ENCODE data around the gene TRIM43B. TPM values are rescaled to one million over a fixed set of nuclear protein-coding genes. Genes with fewer than 3 reads are reported as not detected.
"Not testable (repeated sequence)": the region's sequence is repeated elsewhere in the genome, so short reads cannot be mapped to it uniquely, and the experiment has no call there.

The TRIM43B gene
- total RNA-seq, 1 experiment from 2014 or later, result not detected

DNA sequence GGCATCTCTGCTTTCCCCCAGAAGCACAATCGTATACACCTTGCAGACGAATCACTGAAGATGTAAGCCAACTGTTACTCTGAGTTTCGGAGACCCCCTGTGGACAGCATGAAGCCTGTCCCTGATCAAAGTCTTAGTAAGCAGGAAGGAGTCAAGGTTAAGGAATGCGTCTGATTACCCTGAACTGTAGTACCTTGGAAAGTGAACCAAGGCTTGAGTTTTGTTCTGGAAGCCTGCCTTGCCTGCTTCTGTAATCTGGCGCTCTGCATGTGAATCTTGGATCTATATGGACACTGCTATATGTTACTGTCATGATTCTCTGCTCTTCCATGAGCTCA is 48.7 kb downstream of the TRIM43B start:
- not testable (repeated sequence) for H2BK5ac ChIP-seq (ENCODE audit: insufficient read length, low read length); H3K79me2 ChIP-seq (ENCODE audit: insufficient read depth, low read length); H2BK120ac ChIP-seq (ENCODE audit: low read depth, low read length, poor library complexity, severe bottlenecking); H2BK20ac ChIP-seq (ENCODE audit: low read depth, low read length, poor library complexity, severe bottlenecking); H3K79me1 ChIP-seq (ENCODE audit: insufficient read depth, low read depth, low read length, poor library complexity, severe bottlenecking); H4K20me1 ChIP-seq (ENCODE audit: control insufficient read depth, insufficient read depth, insufficient read length); H4K8ac ChIP-seq (replicated peaks; ENCODE audit: insufficient read length, low read depth, low read length); H3K27ac ChIP-seq (ENCODE audit: insufficient read length, low read depth, low read length); H3K23me2 ChIP-seq (ENCODE audit: insufficient read length, low read depth, low read length, poor library complexity, severe bottlenecking); DNase-seq; H2AK5ac ChIP-seq (ENCODE audit: insufficient read length, low read length); H3T11ph ChIP-seq (ENCODE audit: low read length); H3K4me1 Mint-ChIP-seq; H3K23ac ChIP-seq (ENCODE audit: insufficient read length, low read depth, low read length); H3K4me3 Mint-ChIP-seq; H3K56ac ChIP-seq (ENCODE audit: insufficient read length, low read depth, low read length); H3K9me3 Mint-ChIP-seq; H3K4me2 ChIP-seq (ENCODE audit: insufficient read depth, insufficient read length, low read length); H2BK12ac ChIP-seq (ENCODE audit: insufficient read length, low read depth, low read length); H3K4ac ChIP-seq (ENCODE audit: low read depth, low read length); H3K9me3 ChIP-seq (ENCODE audit: control insufficient read depth, low read depth, low read length); H2AFZ ChIP-seq (ENCODE audit: low read length); H3K27ac Mint-ChIP-seq; H3K9ac ChIP-seq (ENCODE audit: extremely low read depth, insufficient read length, low read length); H4K91ac ChIP-seq (ENCODE audit: insufficient read length, low read depth, low read length); H3K18ac ChIP-seq (ENCODE audit: insufficient read length, low read depth, low read length); H2BK15ac ChIP-seq (ENCODE audit: low read depth, low read length); H3K4me1 ChIP-seq (ENCODE audit: insufficient read depth, low read length); H4K5ac ChIP-seq (ENCODE audit: insufficient read length, low read depth, low read length); H3K14ac ChIP-seq (ENCODE audit: insufficient read depth, low read length); H3K27me3 ChIP-seq (ENCODE audit: insufficient read depth, low read length); H3K36me3 Mint-ChIP-seq (ENCODE audit: insufficient read depth in 1 of 3, low read depth in 3 of 3)
- no CpG with 5 or more reads among the region's 5 CpGs for WGBS (ENCODE audit: extremely low coverage, insufficient read length, low lambda C conversion rate)
- H3K27me3 Mint-ChIP-seq (ENCODE audit: low read depth), result peaks cover 10% of the 10 kb centered on the region

DNA sequence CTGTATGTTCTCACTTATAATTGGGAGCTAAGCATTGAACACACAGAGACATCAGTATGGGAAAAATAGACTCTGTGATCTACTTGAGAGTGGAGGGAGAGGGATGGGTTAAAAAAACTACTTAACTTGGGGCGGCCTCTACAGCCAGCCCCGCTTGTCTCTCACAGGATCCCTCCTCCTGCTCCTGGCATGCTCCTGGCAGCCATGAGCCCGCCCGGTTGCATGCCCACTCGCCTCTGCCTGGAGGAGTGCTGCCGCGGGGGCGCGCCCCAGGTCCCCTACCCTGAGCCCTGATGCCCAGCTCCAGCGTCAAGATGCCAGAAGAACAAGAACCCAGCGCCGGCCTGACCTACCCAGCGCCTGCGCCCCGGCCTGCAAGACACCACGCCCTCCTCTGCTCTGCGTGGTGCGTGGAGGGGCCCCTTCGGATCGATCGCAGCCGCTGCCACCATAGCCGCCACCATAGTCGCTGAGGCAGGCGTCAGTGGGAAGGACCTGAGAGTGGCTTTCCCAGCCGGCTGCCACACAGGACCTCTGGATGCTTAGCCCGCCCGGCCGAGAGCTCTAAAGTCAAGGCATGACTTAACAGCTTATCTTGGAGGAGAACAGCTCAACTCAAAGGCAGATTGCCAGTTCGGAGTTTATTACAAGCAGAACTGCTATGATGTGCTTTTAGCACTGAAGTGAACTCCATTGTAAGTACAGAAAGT is 49.2 kb downstream of the TRIM43B start:
- no CpG with 5 or more reads among the region's 30 CpGs for WGBS (ENCODE audit: extremely low coverage, insufficient read length, low lambda C conversion rate)
- not testable (repeated sequence) for H2AK5ac ChIP-seq (ENCODE audit: insufficient read length, low read length); H3K56ac ChIP-seq (ENCODE audit: insufficient read length, low read depth, low read length); H2BK5ac ChIP-seq (ENCODE audit: insufficient read length, low read length); H3K4me3 Mint-ChIP-seq; H4K91ac ChIP-seq (ENCODE audit: insufficient read length, low read depth, low read length); H3K27ac ChIP-seq (ENCODE audit: insufficient read length, low read depth, low read length); H3K27ac Mint-ChIP-seq; H2BK12ac ChIP-seq (ENCODE audit: insufficient read length, low read depth, low read length); H3K4me1 ChIP-seq (ENCODE audit: insufficient read depth, low read length); H3K18ac ChIP-seq (ENCODE audit: insufficient read length, low read depth, low read length); H3K9me3 Mint-ChIP-seq; H3K4me1 Mint-ChIP-seq; H3K23ac ChIP-seq (ENCODE audit: insufficient read length, low read depth, low read length); H2BK15ac ChIP-seq (ENCODE audit: low read depth, low read length); H3K9me3 ChIP-seq (ENCODE audit: control insufficient read depth, low read depth, low read length); H2BK120ac ChIP-seq (ENCODE audit: low read depth, low read length, poor library complexity, severe bottlenecking); H2AFZ ChIP-seq (ENCODE audit: low read length); H3K4me2 ChIP-seq (ENCODE audit: insufficient read depth, insufficient read length, low read length); H3K14ac ChIP-seq (ENCODE audit: insufficient read depth, low read length); H3K79me1 ChIP-seq (ENCODE audit: insufficient read depth, low read depth, low read length, poor library complexity, severe bottlenecking); H4K5ac ChIP-seq (ENCODE audit: insufficient read length, low read depth, low read length); H4K20me1 ChIP-seq (ENCODE audit: control insufficient read depth, insufficient read depth, insufficient read length); H3K27me3 ChIP-seq (ENCODE audit: insufficient read depth, low read length); H2BK20ac ChIP-seq (ENCODE audit: low read depth, low read length, poor library complexity, severe bottlenecking); H3K36me3 Mint-ChIP-seq (ENCODE audit: insufficient read depth in 1 of 3, low read depth in 3 of 3); H3K79me2 ChIP-seq (ENCODE audit: insufficient read depth, low read length); H3K23me2 ChIP-seq (ENCODE audit: insufficient read length, low read depth, low read length, poor library complexity, severe bottlenecking); H3T11ph ChIP-seq (ENCODE audit: low read length); H3K4ac ChIP-seq (ENCODE audit: low read depth, low read length); H3K9ac ChIP-seq (ENCODE audit: extremely low read depth, insufficient read length, low read length); DNase-seq; H4K8ac ChIP-seq (replicated peaks; ENCODE audit: insufficient read length, low read depth, low read length)
- peaks cover 10% of the 10 kb centered on the region for H3K27me3 Mint-ChIP-seq (ENCODE audit: low read depth)
